IPS-18c (cell line): ENCODE results near the gene ANKRD60.

ENCODE experiments used
- H3K4me3 ChIP-seq: 2 replicates; pipeline ENCODE4 v1.7.0; 2013; ENCODE audit warnings: low read depth, mild to moderate bottlenecking, low read length, moderate library complexity; ENCODE audit not compliant: insufficient read depth
- H3K9me3 ChIP-seq: one replicate; pipeline ENCODE4 v1.6.1; 2013; ENCODE audit warnings: mild to moderate bottlenecking, low read length, moderate library complexity; ENCODE audit not compliant: control insufficient read depth, insufficient read depth

Gene ANKRD60

GRCh38 chr20:58182521-58183140 lies 45.8 kb downstream of the ANKRD60 start:
- H3K9me3 ChIP-seq = peaks cover 3% of the 10 kb centered on the region
- no peak overlapping the region for H3K4me3 ChIP-seq

- peak overlapping the region; percentile 40; the same call in 1 of the 2 replicates for H3K4me3 ChIP-seq
- no peaks in the 10 kb centered on the region for H3K9me3 ChIP-seq
These were observed 48.9 kb downstream of the ANKRD60 start for GRCh38 chr20:58179432-58180099.

GRCh38 chr20:58179083-58179431 lies 49.4 kb downstream of the ANKRD60 start:
- H3K9me3 ChIP-seq = no peaks in the 10 kb centered on the region
- no peak overlapping the region; the same call in 1 of the 2 replicates for H3K4me3 ChIP-seq

GRCh38 chr20:58177799-58178198 lies 50.7 kb downstream of the ANKRD60 start:
- Histone ChIP-seq H3K4me3 (no peak overlapping the region), H3K9me3 (no peaks in the 10 kb centered on the region)

- no peak overlapping the region for H3K4me3 ChIP-seq
These were observed 52.6 kb downstream of the ANKRD60 start for GRCh38 chr20:58175836-58176235.

GRCh38 chr20:58175425-58175824 lies 53.0 kb downstream of the ANKRD60 start:
- H3K9me3 ChIP-seq = no peaks in the 10 kb centered on the region
- H3K4me3 ChIP-seq = no peak overlapping the region

More at GRCh38 chr20:58175836-58176235, 52.6 kb downstream of the ANKRD60 start:
- H3K9me3 ChIP-seq = no peaks in the 10 kb centered on the region

GRCh38 chr20:58174708-58175280 lies 53.7 kb downstream of the ANKRD60 start:
- H3K9me3 ChIP-seq = no peaks in the 10 kb centered on the region

GRCh38 chr20:58173930-58174707 lies 54.3 kb downstream of the ANKRD60 start:
- Histone ChIP-seq H3K4me3 (no peak overlapping the region), H3K9me3 (no peaks in the 10 kb centered on the region)

More at GRCh38 chr20:58174708-58175280, 53.7 kb downstream of the ANKRD60 start:
- no peak overlapping the region for H3K4me3 ChIP-seq

GRCh38 chr20:58173091-58173490 lies 55.4 kb downstream of the ANKRD60 start:
- no peaks in the 10 kb centered on the region for H3K9me3 ChIP-seq
- no peak overlapping the region for H3K4me3 ChIP-seq

- no peak overlapping the region for H3K4me3 ChIP-seq
These were observed 56.5 kb downstream of the ANKRD60 start for GRCh38 chr20:58171796-58172425.

GRCh38 chr20:58169450-58169849 lies 59.0 kb downstream of the ANKRD60 start:
- Histone ChIP-seq H3K4me3 (no peak overlapping the region), H3K9me3 (no peaks in the 10 kb centered on the region)

More at GRCh38 chr20:58171796-58172425, 56.5 kb downstream of the ANKRD60 start:
- H3K9me3 ChIP-seq = no peaks in the 10 kb centered on the region

- Histone ChIP-seq H3K4me3 (no peak overlapping the region), H3K9me3 (no peaks in the 10 kb centered on the region)
These were observed 59.6 kb downstream of the ANKRD60 start for GRCh38 chr20:58168843-58169242.

GRCh38 chr20:58167759-58168158 lies 60.7 kb downstream of the ANKRD60 start:
- no peak overlapping the region for H3K4me3 ChIP-seq
- no peaks in the 10 kb centered on the region for H3K9me3 ChIP-seq
